Measurements from ENCODE around the gene IL23R.
"Not testable (repeated sequence)": the region's sequence is repeated elsewhere in the genome, so short reads cannot be mapped to it uniquely, and the experiment has no call there.

Gene IL23R, protein sequence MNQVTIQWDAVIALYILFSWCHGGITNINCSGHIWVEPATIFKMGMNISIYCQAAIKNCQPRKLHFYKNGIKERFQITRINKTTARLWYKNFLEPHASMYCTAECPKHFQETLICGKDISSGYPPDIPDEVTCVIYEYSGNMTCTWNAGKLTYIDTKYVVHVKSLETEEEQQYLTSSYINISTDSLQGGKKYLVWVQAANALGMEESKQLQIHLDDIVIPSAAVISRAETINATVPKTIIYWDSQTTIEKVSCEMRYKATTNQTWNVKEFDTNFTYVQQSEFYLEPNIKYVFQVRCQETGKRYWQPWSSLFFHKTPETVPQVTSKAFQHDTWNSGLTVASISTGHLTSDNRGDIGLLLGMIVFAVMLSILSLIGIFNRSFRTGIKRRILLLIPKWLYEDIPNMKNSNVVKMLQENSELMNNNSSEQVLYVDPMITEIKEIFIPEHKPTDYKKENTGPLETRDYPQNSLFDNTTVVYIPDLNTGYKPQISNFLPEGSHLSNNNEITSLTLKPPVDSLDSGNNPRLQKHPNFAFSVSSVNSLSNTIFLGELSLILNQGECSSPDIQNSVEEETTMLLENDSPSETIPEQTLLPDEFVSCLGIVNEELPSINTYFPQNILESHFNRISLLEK

DNA sequence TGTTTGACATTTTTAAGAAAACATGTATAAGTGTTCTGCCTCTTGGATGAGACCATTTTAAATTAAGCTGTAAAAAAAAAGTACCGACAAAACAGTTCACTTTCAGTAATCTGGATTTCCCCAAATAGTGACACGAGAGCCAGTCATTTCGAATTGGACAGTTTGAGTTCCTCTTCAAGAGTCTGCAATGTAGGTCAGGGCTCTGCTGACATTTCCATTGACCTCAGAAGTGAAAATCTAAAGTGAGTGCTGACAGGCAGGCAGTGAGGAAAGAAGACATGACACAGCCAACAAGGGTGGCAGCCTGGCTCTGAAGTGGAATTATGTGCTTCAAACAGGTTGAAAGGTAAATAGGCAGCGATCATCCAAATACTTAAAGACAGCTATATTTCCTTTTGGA, at the start of gene IL23R:
TSS of gene IL23R (plus strand) at position 259 of the 400 bp plus-strand sequence. CDS start 1,667 bp downstream, outside the sequence.
- DNase-seq (ENCODE audit: low spot score): no peak

DNA sequence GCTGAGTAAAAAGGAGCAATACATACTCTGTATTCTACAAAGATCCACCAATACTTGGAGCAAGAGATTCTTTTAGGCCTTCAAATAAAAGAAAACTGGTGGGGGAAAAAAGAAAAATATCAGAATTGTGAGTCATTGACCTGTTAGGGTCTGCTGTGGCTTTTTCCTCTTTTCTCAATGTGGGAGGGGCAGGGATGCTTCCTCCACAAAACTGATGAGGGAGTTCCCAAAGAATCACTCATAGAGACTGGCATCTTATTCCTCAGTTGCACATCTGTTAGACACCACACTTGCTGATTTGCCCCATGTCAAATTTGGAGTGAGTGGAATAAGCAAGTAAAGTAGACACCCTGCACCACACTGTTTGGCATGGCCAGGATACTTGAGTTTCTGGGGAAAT, 48.1 kb upstream of the IL23R start:
- DNase-seq (ENCODE audit: low spot score): no peak

DNA sequence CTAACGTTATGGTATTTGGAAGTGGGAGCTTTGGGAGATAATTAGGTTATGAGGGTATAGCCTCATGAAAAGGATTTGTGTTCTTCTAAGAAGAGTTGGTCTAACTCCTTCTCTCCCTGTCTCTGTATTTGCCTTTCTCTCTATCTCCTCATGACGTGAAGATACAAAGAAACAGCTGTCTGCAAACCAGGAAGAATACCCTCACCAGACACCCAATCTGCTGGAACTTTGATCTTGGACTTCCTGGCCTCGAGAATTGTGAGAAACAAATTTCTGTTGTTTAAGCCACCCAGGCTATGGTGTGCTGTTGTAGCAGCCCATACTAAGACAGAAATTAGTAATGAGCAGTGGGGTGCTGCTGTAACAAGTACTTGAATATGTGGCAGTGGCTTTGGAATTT, 47.6 kb upstream of the IL23R start:
- no peak for DNase-seq (ENCODE audit: low spot score)

DNA sequence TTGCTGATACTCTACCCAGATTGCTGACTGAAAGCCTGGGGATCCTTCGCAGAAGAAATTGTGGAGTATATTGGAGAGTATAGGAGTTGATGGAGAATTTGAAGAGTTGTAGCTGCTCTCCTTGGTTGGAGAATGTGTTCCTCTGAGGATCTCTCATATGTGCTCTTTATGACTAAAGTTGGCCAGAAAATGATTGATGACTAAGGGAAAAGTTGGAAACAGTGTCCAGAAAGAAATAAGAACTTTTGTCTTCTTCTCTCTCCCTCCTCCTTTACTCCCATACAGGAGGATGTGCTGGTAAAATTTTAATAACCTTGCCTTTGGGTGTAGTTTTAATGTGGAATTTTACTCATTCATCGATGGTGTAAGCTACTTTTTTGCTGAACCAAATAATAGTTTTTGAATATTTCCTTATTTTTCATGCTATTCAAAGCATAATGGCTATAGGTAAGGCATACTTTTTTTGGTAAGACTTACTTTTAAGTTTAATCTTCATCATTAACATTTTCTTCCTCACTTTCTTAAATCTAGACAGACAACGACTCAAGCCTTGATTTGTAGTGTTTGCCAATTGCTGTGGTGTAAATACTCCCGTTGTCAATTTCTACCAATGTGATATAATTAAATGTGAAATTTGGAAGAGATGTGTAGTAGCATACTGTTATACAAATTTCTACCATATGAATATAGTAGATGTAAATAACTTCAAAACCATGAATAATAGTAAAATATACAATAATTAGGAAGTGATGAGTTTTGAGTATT, 45.2 kb upstream of the IL23R start:
- no peak for DNase-seq (ENCODE audit: low spot score)

DNA sequence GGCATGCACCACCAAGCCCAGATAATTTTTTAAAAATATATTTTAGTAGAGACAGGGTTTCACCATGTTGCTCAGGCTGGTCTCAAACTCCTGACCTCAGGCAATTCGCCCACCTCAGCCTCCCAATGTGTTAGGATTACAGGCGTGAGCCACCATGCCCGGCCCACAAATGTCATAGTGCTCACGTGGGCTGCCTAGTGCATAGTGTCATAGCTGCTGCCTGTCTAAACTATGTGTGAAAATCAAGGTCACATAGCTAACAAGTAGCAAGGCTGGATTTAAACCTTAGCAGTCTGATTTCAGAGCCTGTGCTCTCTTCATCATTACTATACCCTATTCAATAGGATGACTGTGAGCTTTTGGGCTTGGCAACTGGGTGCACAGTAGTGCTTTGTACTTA, 41.8 kb upstream of the IL23R start:
- no peak for DNase-seq (ENCODE audit: low spot score)

DNA sequence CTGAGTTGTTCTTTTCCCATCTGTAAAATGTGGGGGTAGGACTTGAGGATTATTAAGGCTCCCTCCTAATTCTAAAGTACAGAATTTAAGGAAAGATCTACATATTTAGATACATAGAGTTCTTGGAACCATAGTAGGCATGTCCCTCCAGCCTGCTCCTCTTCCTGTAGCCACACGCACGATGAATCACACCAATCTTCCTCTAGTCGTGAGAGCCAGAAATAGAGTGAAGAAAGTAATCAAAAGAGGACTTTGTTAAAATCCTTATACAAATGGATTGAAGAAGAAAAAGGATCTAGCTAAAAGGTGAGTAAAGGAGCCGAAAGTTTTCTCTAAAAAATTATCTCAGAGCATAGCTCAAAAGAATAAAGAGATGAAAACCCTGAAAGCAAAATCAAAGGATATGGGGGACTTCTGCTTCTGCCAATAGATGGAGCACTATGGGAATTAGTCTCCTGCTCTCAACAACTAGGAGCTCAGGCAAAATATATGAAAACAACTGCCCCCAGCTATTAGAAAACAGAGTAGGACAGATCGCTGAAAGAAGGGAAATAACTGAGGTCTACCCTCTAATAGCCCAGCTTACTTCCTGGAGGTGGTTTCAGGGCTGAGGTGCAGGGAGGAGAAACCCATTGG, 40.0 kb upstream of the IL23R start:
- no peak for DNase-seq (ENCODE audit: low spot score)

DNA sequence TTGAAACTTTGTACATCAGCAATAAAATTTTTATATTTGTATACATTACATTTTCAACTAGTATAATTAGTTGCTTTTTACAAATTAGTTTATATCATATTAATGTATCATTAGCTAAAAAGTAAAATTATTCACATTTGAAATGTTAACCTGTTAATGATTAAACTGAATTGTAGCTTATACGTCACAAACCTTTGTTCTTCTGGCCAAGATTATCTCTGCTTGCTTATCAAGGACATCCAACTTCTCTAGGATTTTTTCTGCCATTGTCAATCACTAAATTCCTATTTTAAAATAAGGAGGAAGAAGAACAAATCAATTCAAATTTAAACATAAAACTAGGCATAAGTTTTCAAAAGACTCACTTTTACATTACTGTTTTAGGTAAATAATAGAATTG, 39.3 kb upstream of the IL23R start:
- DNase-seq (ENCODE audit: low spot score): no peak

DNA sequence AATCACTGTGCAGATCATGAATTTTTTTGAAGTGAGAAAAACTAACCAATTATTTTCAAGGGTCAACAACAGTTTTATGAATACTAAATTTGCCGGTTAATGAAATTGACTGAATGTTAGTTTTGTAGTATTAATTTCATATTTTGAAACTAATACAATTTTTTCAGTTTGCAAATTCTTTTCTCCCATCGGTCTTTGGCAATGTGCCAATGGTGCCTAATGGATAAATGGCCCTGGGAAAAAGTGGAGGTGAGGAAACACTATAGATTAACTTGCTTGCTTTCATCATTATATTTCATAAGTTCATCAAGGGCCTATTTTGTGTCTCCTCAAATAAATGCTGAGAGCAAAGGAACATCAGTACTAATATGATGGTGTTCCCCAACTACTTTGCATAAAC, 35.6 kb upstream of the IL23R start:
- DNase-seq (ENCODE audit: low spot score): no peak

DNA sequence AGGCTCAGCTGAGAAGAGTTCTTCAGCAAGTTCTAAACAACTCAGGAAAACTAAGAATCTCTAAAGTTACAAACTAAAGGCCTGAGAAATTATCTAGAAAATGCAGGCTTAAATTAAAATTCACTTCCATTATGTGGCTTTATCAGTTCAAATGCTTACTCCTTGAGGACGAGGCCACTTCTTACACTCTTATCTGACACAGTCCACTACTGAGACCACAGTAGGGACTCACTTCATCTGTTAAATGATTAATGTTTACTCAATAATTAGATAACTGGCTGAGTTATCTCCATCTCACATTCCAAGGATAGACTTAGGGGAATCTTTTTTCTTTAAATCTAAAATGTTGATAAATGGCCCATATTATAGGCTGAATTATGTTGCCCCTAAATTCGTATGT, 33.1 kb upstream of the IL23R start:
- no peak for DNase-seq (ENCODE audit: low spot score)

DNA sequence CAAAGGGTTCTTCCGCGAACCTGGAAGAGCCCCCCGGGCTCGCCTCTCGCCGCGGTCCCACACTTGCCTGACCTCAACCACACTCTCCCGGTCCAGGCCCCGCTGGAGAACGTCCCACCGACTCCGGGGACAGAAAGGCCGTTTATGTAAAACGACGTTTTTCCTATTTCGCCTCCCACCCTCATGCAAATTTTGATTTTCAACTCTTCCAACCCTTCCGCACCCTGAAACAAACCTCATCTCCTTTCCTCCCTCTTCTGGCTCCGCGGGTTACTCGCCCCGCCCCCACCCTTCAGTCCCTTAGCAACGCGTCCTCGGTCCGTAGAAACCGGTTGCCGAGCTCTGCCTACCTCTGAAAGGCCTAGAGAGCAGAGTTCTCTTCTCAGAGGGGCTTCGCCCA, 31.6 kb upstream of the IL23R start, which contains the start of gene C1orf141:
TSS of gene C1orf141 (minus strand) at position 276 of the 400 bp plus-strand sequence. CDS start 7,730 bp downstream, outside the sequence.
- DNase-seq (ENCODE audit: low spot score): no peak

DNA sequence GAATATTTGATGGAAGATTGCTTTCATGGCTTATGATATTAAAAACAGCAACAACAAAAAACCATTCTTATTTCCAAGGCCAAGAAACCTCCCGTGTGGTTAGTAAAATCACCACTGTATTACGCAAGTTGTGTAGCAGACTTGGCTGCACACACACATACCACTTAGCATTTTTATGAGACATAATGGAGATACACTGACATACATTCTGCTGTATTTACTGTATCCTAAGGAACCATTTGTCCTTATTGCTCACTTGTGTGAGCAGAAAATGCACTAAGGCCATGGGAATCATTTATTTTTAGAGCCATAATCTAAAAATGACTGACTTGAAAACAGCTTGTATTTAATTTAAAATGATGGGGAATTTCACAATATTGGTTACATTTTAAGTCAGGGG, 30.9 kb upstream of the IL23R start:
- DNase-seq (ENCODE audit: low spot score): no peak

DNA sequence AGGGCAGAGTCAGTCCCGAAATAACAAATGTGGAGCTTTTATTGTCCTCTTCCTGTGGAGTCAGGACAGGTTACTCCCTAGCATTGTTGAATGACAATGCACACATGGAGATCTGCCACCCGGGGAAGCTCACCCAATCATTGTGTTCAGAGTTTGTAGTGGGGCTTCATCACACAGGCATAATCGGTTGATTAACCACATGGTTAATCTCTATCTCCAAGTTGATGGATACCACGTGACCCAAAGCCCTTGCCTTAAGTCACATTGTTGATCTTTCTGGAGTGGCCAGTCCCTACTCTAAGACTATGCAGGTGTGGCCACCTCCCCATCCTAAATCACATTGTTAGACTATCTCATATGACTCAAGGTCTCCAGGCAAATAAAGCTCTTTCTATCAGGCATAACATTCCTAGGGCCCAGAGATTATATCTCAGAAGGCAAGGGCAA, 28.9 kb upstream of the IL23R start:
- no peak for DNase-seq (ENCODE audit: low spot score)

DNA sequence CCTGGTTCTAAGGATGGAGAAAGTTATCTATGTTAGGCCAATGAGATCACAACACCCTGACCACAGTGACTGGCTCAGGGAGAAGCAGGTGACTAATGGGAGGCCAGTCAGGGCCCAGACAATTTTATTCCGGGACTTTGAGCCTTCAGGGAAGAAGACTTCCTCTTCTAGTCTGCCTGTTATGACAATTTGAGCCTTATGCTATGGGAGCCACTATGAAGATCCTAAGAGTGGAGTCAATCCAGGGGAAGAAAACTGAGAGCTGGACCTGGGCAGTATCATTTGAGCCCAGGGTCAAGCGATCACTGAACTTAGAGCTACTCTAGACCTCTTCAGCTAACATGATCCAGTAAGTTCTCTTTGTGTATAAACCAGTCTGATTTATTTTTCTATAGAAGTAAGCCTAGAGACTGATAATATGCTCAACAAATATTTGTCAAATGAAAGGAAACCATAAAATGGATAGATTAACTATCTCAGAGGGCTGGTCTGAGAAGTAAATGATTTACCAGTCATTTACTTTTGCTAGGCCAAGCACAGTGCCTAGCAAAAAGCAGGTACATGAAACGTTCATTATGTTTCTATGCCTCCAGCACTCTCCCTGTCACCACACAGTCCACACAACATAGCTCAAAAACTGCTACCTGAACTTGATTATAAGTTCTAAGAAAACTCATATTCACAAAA, 27.3 kb upstream of the IL23R start:
- no peak for DNase-seq (ENCODE audit: low spot score)

DNA sequence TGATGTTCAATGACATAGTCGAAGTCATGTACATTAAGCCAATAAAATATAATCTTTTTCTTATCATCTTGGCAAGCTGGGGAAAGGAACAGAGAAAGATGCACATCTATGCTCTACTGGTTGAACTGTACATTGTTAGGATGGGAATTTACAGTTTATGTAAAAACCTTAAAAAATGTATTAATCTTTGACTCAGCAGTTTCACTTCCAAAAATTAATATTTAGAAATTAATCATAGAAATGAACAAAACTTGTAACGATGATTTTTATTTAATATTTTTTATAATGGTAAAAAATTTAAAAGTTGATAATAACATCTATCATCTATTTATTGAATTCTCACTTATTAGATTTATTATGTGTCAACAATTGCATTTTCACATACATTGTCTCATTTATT, 25.8 kb upstream of the IL23R start:
- DNase-seq (ENCODE audit: low spot score): no peak

DNA sequence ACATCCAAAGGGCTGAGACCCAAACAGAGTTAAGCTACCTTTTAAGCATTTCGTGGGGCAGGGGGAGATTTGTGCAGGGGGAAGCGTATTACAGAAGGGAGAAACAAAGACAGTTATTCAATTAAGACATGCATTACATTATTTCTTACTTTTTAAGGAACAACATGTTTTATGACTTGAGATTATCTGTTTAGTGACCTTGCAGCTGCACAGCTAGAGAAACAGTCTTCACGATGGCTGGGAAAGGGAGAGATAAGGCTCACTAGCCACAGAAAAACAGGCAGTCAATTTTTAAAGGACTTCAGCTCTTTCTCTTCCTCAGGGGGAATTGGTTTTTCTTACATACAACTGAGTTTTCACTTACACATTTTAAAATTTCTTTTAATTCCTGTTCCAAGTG, 24.4 kb upstream of the IL23R start:
- not testable (repeated sequence) for DNase-seq (ENCODE audit: low spot score)

DNA sequence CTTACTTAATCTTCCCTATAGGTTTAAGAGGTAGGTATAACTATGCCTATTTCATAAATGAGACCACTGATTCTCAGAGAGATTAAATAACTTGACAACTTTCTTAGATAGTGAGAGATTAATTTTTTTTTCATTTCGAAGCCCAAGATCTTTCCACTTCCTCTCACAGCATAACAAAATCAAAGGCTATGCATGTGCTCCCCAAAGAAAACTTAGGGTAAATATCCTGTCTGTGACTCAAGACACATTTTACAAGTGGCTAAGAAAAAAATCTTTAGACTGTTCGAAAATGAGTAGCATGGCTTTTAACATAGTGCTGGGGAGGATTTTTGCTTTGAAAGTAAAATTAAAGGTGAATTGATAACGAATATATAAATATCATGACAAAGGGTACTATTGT, 23.3 kb upstream of the IL23R start:
- no peak for DNase-seq (ENCODE audit: low spot score)

DNA sequence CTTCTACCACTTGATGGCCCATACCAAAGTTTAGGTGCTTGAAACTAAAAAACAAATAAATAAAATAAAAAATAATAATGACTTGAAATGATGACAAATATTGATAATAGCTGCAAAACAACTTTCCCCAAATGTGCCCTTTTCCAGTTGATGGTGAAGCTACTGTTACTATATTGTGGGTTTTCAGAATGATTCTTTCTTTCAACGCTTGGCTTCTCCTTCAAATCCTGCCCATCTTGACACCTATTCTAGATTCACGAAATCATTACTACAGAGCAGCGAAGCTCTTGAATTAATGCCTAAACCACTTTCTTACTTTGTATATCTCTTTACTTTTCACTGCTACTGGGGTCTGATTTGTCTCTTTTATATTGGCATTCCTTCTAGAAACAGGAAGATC, 22.3 kb upstream of the IL23R start:
- no peak for DNase-seq (ENCODE audit: low spot score)

DNA sequence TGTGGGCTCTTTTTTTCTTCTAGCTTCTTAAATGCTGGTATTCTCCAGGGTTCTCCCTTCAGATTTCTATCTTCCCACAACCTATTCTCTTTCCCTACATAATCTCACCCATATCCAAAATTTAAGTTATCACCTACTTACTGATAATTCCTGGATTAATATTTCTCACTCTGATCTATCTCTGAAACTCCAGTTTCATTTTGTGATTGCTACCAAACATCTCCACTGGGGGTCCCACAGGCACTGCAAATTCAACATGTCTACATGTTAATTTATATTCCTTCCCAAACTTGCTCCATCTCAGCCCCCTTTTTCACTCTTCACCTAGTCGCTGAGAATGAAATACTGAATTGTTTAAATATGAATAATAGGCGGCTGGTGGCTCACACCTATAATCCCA, 21.6 kb upstream of the IL23R start:
- no peak for DNase-seq (ENCODE audit: low spot score)

DNA sequence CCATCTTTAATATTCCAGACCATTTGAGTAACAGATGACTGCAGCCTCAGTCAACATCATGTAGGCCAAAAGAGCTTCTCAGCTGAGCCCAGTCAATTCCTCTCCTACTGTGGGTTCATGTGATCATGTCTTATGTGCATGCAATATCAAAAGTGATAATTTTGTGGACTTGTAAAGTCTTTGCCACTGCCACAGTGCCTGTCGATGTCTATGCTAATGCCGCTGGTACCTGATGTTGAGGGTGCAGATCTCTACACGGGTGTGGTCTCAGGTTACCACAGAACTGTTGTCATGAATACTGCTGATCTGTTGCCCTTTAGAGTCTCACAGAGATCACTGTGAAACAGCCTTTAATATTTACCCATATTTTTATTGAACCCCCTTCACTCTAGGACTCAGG, 20.2 kb upstream of the IL23R start:
- no peak for DNase-seq (ENCODE audit: low spot score)

DNA sequence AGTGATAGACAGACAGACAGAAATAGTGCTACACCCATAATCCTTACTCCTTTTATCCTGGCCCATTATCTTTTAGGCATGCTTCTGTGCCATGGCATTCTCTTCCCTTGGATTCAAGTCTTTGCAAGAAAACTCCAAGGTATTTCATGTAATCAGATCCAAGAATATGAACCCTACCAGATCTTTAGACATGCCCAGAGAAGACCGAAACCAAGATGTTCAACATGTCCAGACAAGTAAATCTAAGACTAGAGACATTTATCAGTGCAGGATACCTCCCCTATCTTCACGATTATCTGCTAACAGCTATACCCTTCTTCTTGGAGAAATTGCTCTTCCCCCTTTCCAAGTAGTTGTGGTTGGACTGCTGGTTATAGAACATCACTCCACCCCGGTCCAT, 19.7 kb upstream of the IL23R start:
- DNase-seq (ENCODE audit: low spot score): no peak

DNA sequence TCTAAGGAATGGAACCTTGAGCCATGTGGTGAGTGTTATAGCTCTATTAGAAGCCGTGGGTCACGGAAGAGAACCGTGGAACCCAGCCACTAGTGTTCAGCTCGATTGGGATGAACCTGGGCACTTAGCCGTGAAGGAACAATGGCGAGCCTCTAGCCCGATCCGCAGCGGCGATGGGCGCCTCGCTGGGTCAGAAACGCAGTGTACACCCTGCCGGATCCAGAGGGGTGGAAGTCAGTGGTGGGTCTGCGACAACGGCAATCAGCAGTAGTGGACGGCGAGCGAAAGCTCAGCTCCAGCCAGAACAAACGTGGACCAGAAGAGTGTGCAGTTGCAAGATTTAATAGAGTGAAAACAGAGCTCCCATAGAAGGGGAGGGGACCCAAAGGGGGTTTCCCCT, 18.3 kb upstream of the IL23R start:
- DNase-seq (ENCODE audit: low spot score): not testable (repeated sequence)

Measured in cerebellar cortex (tissue), 1 donor.